HG03354 (cell line): ENCODE data around the gene CTSL.

ENCODE experiments used
- ATAC-seq: cut with Tn5 transposase; IDR thresholded peaks from one replicate; pipeline ENCODE4 v1.9.1; 2021; ENCODE audit warnings: mild to moderate bottlenecking; ENCODE audit not compliant: unreplicated experiment, poor library complexity, severe bottlenecking

The CTSL gene

GRCh38 chr9:87725900-87726709 is at the start of gene CTSL:
CTSL (plus strand) TSS chr9:87726119; CDS start chr9:87727604, 1,485 bp downstream.
- peak; percentile 72 for ATAC-seq

DNA sequence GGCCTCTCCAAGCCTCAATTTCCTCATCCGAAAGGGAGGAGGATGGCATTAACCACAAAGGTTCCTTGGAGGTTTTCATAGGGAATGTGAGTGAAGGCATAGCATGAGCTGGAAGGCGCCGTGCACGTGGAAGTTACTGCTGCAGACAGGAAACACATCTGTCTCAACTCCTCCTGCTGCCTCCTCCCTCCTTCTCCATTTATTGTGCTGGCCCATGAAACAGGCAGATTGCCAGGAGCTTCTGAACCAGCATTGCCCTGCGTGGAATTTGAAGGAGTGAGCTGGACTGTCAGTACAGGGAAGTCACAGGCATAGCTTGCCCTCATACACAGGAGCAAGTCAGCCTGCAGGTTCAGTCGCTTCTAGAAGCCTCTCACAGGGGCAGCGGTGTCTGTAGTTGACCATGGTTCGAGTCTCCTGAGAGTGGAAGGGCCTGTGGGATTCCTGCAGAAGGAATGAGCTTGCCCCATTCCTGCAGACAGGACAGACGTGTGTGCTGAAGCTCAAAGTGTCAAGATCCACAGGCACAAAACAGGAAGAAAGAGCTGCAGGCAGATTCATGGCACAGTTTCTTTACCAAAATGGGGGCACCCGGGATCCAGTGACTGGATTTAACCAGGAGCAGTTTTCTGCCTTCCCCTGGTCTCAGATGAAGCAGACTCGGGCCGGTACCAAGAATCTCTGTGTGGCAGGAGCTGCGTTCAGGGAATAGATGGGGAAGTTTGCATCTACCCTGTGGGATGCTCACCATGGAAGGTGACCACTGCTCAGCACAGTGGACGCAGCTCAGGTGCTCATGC is 48.7 kb upstream of the CTSL start:
- no peak for ATAC-seq

- no peak for ATAC-seq
These were observed 47.9 kb upstream of the CTSL start for GRCh38 chr9:87677776-87678587.

- ATAC-seq = no peak
These were observed 47.1 kb upstream of the CTSL start for GRCh38 chr9:87678650-87679355.

- ATAC-seq = no peak
These were observed 44.5 kb upstream of the CTSL start for GRCh38 chr9:87681271-87682061.

- no peak for ATAC-seq
These were observed 43.8 kb upstream of the CTSL start for GRCh38 chr9:87682085-87682484.

DNA sequence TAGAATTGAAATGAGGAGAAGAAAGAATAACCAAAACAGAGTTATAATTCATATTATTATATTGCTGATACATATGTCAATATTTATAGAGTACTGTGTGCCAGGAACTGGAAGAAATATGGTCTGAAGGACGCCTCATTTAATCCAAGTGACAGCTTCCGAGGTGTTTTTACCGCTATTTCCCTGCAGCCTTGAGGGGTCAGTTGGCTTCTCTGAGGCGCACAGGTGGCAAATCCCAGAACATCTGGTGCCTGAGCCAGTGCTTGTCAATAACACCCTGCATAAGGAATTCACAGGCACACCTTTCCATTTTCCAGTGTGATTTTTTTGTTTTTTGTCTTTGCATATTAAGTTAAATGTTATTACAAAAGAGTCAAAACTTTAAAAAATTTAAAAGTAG is 43.3 kb upstream of the CTSL start:
- no peak for ATAC-seq

GRCh38 chr9:87683751-87684626 is 41.9 kb upstream of the CTSL start:
- no peak for ATAC-seq

DNA sequence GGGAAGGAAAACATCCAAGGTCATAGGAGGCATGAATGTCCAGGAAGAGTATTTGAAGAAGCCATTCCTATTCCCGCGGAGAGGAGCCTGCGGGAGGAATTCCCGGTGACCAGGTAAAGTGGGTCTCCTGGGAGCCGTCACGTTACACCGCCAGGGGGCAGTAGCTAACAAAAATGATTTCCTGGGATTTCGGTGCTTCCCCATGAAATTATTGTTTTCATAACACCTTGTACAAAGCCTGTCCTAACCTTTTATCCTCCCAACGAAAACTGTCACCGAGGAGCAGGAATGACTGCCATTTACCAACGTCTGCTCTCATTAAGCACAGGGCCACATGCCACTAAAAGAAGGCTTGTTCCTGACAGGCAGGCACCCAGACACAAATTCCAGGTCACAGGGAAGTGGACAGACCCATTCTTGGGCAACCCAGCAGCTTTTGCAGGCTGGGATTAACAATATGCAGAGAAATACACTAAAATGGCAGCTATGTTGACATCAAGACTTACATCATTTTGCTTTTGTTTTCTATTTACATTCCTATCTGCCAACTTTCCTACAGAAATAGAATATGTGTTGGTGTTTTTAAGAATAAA is 41.2 kb upstream of the CTSL start:
- ATAC-seq = no peak

- no peak for ATAC-seq
These were observed 40.5 kb upstream of the CTSL start for GRCh38 chr9:87685441-87685840.

- no peak for ATAC-seq
These were observed 39.9 kb upstream of the CTSL start for GRCh38 chr9:87685871-87686519.

DNA sequence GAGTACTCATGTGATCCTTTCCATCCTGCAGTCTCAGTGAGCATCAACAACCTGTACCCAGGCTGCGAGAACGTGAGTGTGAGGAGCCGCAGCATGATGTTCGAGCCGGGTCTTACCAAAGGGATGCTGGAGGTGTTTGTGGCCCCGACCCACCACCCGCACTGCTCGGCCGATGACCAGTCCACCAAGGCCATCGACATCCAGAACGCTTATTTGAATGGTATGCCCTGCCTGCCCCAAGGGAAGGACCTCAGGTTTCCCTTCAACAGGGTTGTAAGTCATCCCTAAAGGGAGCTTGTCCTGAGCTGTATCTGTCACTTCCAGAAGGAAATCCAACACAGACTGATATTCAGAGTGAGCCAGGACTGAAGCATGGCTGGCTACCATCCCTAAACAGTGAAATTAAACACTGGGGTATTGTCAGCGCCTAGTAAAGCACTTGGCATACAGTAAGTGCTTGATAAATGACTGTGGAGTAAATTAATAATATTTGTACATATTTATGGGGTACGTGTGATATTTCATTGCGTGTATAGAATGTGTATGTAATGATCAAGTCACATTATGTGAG is 39.3 kb upstream of the CTSL start:
- ATAC-seq = no peak

DNA sequence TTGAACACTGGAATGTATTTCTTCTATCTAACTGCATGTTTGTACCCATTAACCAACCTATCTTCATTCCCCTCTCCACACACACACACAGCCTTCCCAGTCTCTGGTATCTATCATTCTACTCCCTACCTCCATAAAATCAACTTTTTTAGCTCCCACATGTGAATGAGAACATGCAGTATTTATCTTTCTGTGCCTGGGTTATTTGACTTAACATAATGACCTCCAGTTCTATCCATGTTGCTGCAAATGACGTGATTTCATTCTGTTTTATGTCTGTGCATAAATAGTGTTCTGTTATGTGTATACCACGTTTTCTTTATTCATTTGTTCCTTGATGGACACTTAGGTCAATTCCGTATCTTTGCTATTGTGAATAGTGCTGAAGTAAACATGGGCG is 38.7 kb upstream of the CTSL start:
- no peak for ATAC-seq

DNA sequence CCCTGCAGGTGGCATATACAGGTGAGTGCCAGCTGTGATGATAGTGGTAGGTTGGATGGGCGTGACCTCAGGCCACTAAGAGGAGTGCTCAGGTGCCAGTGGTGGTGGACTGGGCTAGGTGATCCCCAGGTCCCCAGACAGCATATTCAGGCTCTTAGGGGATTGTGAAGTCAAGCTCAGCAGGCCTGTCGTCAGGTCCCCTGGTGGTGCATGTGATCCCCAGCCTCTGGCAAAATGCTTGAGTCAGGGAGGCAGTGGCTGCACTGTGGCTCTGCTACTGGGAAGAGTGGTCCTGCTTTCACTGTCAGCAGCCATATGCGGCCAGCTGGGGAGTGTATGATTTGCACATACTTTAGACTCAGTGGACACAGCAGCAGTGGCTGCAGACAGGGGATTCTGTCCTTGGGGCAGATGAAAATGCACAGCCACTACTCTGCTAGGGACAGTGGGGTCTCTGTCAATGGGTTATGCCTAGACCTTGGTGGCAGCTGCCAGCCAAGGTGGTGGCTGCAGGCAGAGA is 31.6 kb upstream of the CTSL start:
- no peak for ATAC-seq

GRCh38 chr9:87695523-87695922 is 30.4 kb upstream of the CTSL start:
- ATAC-seq = no peak

DNA sequence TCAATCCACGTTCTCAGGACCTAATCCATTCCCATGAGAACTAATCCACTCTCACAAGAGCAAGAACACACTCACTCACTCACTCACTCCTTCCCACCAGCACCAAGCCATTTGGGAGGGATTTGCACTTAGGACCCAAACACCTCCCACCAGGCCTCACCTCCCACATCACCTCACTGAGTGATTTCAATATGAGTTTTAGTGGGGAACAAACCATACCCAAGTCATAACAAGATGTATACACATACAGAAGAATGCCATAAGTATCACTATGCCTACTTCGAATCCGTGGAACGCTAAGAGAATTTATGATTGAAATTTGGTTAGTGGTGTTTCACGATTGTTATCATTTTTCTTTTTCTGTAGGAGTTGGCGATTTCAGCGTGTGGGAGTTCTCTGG is 29.3 kb upstream of the CTSL start:
- no peak for ATAC-seq
